Nephron progenitor cell (in vitro differentiated cells): ENCODE results near the gene HIGD2A.

Experiments
- DNase-seq: peaks from one replicate; pipeline ENCODE4 v3.0.0; 2021
- H3K27ac Mint-ChIP-seq: 2 replicates; pipeline ENCODE4 v1.8.0; 2021; ENCODE audit warnings: mild to moderate bottlenecking, moderate library complexity, mixed read lengths
- H3K27me3 Mint-ChIP-seq: 2 replicates; pipeline ENCODE4 v1.8.0; 2021; ENCODE audit warnings: mild to moderate bottlenecking, low read depth, mixed read lengths; ENCODE audit not compliant: poor library complexity
- H3K36me3 Mint-ChIP-seq: 2 replicates; pipeline ENCODE4 v1.8.0; 2021; ENCODE audit warnings: low read depth, mixed read lengths
- H3K4me1 Mint-ChIP-seq: 2 replicates; pipeline ENCODE4 v1.8.0; 2021; ENCODE audit warnings: mixed read lengths
- H3K4me3 Mint-ChIP-seq: 2 replicates; pipeline ENCODE4 v1.8.0; 2021; ENCODE audit warnings: mild to moderate bottlenecking, moderate library complexity, mixed read lengths
- H3K9me3 Mint-ChIP-seq: 2 replicates; pipeline ENCODE4 v1.8.0; 2021; ENCODE audit warnings: mild to moderate bottlenecking, moderate library complexity, mixed read lengths
- CTCF ChIP-seq: fragments of 200-600 bp; sonication (generic); IDR thresholded peaks from 2 replicates; pipeline ENCODE4 v1.5.0; 2021; ENCODE audit warnings: antibody characterized with exemption

HIGD2A gene

GRCh38 chr5:176410486-176411180 is 22.1 kb downstream of the HIGD2A start:
- DNase-seq, result no peak
- Mint-ChIP-seq H3K9me3 (no peaks in the 10 kb centered on the region), H3K4me1 (peaks cover 9% of the 10 kb centered on the region), H3K27ac (no peak overlapping the region), H3K27me3 (peaks cover 13% of the 10 kb centered on the region), H3K36me3 (no peaks in the 10 kb centered on the region), H3K4me3 (no peak overlapping the region)
- TF ChIP-seq CTCF, result no peak

- DNase-seq, result no peak
- no peaks in the 10 kb centered on the region for H3K9me3 Mint-ChIP-seq
- no peaks in the 10 kb centered on the region for H3K36me3 Mint-ChIP-seq
- peaks cover 16% of the 10 kb centered on the region for H3K27me3 Mint-ChIP-seq
- no peak overlapping the region for H3K4me3 Mint-ChIP-seq
- TF ChIP-seq CTCF, result no peak
- H3K4me1 Mint-ChIP-seq, result peaks cover 5% of the 10 kb centered on the region
- H3K27ac Mint-ChIP-seq, result no peak overlapping the region
Observed at GRCh38 chr5:176412517-176413254, 24.1 kb downstream of the HIGD2A start.

GRCh38 chr5:176413255-176413565 is 24.7 kb downstream of the HIGD2A start:
- Mint-ChIP-seq H3K4me3 (no peak overlapping the region), H3K9me3 (no peaks in the 10 kb centered on the region), H3K36me3 (no peaks in the 10 kb centered on the region), H3K4me1 (peaks cover 5% of the 10 kb centered on the region), H3K27me3 (peaks cover 20% of the 10 kb centered on the region), H3K27ac (no peak overlapping the region)
- TF ChIP-seq CTCF, result no peak
- no peak for DNase-seq

GRCh38 chr5:176413709-176414191 is 25.2 kb downstream of the HIGD2A start:
- peaks cover 22% of the 10 kb centered on the region for H3K27me3 Mint-ChIP-seq
- H3K9me3 Mint-ChIP-seq, result no peaks in the 10 kb centered on the region
- DNase-seq, result no peak
- TF ChIP-seq CTCF, result no peak
- H3K4me3 Mint-ChIP-seq, result no peak overlapping the region
- no peaks in the 10 kb centered on the region for H3K36me3 Mint-ChIP-seq
- H3K4me1 Mint-ChIP-seq, result peaks cover 5% of the 10 kb centered on the region
- no peak overlapping the region for H3K27ac Mint-ChIP-seq

GRCh38 chr5:176414704-176415103 is 26.2 kb downstream of the HIGD2A start:
- Mint-ChIP-seq H3K4me3 (peak overlapping the region; percentile 77), H3K27ac (no peak overlapping the region), H3K36me3 (no peaks in the 10 kb centered on the region), H3K4me1 (peaks cover 5% of the 10 kb centered on the region), H3K9me3 (no peaks in the 10 kb centered on the region), H3K27me3 (peaks cover 22% of the 10 kb centered on the region)
- DNase-seq, result no peak
- TF ChIP-seq CTCF, result no peak
